SK-N-MC (cell line): Measurements from ENCODE around the gene HDAC7.

ENCODE experiments used
- DNase-seq: peaks from one replicate; pipeline ENCODE4 v3.0.0-alpha.2; 2011; ENCODE audit warnings: low read depth, low spot score
- H3K27ac ChIP-seq: fragments of 200-600 bp; sonication (generic); 2 replicates; pipeline ENCODE4 v1.5.1; 2016; ENCODE audit warnings: mixed run types
- H3K36me3 ChIP-seq: fragments of 200-600 bp; sonication (generic); 2 replicates; pipeline ENCODE4 v1.6.1; 2017; ENCODE audit warnings: antibody characterized with exemption, low read length, mixed read lengths; ENCODE audit not compliant: insufficient read depth
- H3K4me3 ChIP-seq: fragments of 200-600 bp; sonication (generic); 2 replicates; pipeline ENCODE4 v1.5.1; 2016
- H3K9ac ChIP-seq: fragments of 200-600 bp; sonication (generic); 2 replicates; pipeline ENCODE4 v1.8.0; 2017; ENCODE audit warnings: mixed run types, mixed read lengths; ENCODE audit not compliant: insufficient read length
- H3K9me3 ChIP-seq: fragments of 200-600 bp; sonication (generic); 2 replicates; pipeline ENCODE4 v1.6.1; 2017; ENCODE audit warnings: low read depth, mild to moderate bottlenecking, antibody characterized with exemption, low read length, moderate library complexity, mixed read lengths
- EZH2 ChIP-seq: fragments of 200-600 bp; sonication (generic); IDR thresholded peaks from one replicate; pipeline ENCODE4 v1.6.1; 2017; ENCODE audit warnings: antibody characterized with exemption
- FOXP2 ChIP-seq: optimal IDR thresholded peaks from 2 replicates; pipeline ENCODE3; 2011; ENCODE audit warnings: mild to moderate bottlenecking, moderate library complexity; ENCODE audit not compliant: insufficient read depth; ENCODE audit errors: extremely low read length, control extremely low read depth
- POLR2AphosphoS5 ChIP-seq: IDR thresholded peaks from 2 replicates; pipeline ENCODE4 v1.6.1; 2012; ENCODE audit warnings: mild to moderate bottlenecking, low read depth, low read length, borderline replicate concordance

Gene HDAC7

DNA sequence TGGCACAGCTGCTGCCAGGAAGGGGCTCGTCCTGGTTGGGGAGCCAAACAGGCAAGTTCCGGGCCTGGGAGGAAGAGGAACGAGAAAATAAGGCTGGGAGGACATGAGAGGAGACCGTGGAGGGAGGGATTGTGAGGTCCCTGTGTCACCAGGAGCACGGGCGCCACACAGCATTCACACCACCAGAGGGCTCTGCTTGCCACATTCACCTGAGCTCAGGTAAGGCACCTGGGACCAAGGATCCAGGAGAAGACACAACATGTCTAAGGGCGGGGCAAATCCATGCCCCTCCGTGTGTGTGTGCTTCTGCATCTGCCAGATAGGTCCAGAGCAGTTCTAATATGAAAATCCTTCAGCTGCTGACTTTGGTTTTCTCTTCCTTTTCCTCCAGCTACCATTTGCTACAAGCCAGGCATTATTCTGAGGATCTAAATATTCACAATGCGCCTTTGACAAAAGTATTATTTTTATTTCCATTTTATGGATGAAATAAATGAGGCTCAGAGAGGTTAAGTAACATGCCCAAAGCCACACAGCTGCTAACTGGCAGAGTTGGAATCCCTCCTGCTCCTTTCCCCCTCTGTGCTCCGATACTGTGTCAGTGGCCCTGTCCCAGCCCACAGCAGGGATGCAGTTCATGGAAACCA is 75.6 kb downstream of the HDAC7 start:
- Histone ChIP-seq H3K4me3 (no peak overlapping the region), H3K27ac (no peak overlapping the region), H3K9me3 (no peaks in the 10 kb centered on the region), H3K36me3 (no peaks in the 10 kb centered on the region), H3K9ac (no peak overlapping the region)
- TF ChIP-seq POLR2AphosphoS5: no peak
- TF ChIP-seq EZH2: no peak
- TF ChIP-seq FOXP2: no peak
- DNase-seq: no peak

DNA sequence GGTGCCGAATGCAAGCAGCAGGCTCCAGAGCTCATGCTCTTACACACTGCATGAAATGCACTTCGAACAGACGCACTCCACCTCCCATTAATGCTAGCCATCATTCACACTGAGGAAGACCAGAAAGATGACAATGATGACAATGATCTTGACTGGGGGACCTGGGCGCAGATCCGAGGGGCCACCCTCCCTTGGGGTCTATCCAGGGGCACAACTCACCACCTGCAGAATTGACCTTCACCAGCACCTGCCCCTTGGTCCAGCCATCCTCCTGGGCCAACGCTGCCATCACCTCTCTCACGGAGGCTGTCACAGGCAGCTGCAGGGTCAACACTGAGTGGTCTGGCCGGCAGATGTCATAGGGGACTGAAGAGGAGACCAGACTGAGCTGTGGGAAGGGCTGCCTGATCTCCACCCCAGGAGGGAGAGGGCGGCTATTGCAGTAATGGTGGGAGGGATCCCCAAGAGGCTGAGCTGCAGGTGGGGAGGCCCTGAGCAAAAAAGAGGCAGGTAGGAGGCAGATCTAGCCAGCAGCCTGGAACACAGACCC is 76.3 kb downstream of the HDAC7 start:
- Histone ChIP-seq H3K27ac (no peak overlapping the region), H3K9ac (no peak overlapping the region), H3K36me3 (no peaks in the 10 kb centered on the region), H3K9me3 (no peaks in the 10 kb centered on the region), H3K4me3 (no peak overlapping the region)
- DNase-seq: no peak
- TF ChIP-seq POLR2AphosphoS5 (no peak), FOXP2 (no peak), EZH2 (no peak)

DNA sequence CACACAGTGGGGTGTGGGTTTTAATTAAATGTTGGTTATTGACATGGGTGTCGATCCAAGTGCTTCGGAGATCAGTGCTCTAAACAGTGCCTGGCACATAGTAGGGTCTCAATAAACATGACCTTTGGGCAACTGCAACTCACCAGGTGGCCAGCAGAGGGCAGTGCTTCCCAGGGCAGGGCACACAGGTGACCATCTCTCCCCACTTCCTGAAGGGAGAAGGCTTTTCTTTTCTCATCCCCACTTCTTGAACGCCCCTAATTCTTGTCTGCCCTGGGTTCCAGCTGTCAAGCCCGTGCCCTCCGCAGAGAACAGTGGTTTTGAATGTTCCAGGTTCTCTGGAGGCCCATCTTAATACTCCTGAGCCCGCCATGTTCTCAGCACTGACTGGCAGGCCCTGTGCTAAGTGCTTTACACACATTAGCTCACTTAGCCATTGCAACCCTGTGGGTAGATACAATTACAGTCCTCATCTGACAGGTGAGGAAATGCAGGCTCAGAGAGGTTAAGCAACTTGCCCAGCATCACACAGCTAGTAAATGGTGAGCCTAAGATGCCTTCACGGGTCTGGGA is 77.4 kb downstream of the HDAC7 start:
- Histone ChIP-seq H3K27ac (no peak overlapping the region), H3K9me3 (no peaks in the 10 kb centered on the region)
- DNase-seq: no peak

DNA sequence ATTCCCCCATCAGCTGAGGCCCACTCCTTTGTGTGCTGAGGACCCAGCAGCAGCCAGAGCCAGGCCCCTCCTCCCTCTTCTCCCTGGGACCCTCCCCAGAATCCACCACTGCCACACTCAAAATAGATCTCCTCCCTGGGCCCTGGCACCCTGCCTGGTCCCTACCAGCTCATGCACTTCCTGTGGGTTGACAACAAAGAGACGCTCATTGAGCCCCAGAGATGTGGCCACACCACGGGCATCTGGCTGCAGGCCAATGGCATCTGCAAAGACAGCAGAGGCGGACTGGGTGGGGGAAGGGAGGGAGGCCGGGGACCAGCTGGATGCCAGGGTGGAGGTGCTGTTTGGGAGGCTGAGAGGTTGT is 78.4 kb downstream of the HDAC7 start:
- Histone ChIP-seq H3K4me3 (peak overlapping the region; percentile 42), H3K36me3 (no peaks in the 10 kb centered on the region), H3K27ac (peak overlapping the region; percentile 81), H3K9ac (no peak overlapping the region), H3K9me3 (no peaks in the 10 kb centered on the region)
- DNase-seq: peak; percentile 24
- TF ChIP-seq EZH2: no peak
- TF ChIP-seq FOXP2: peak; percentile 82

More for the DNA sequence above, 77.4 kb downstream of the HDAC7 start:
- TF ChIP-seq EZH2 (no peak), POLR2AphosphoS5 (no peak), FOXP2 (no peak)
- Histone ChIP-seq H3K9ac (no peak overlapping the region), H3K36me3 (no peaks in the 10 kb centered on the region), H3K4me3 (no peak overlapping the region)

DNA sequence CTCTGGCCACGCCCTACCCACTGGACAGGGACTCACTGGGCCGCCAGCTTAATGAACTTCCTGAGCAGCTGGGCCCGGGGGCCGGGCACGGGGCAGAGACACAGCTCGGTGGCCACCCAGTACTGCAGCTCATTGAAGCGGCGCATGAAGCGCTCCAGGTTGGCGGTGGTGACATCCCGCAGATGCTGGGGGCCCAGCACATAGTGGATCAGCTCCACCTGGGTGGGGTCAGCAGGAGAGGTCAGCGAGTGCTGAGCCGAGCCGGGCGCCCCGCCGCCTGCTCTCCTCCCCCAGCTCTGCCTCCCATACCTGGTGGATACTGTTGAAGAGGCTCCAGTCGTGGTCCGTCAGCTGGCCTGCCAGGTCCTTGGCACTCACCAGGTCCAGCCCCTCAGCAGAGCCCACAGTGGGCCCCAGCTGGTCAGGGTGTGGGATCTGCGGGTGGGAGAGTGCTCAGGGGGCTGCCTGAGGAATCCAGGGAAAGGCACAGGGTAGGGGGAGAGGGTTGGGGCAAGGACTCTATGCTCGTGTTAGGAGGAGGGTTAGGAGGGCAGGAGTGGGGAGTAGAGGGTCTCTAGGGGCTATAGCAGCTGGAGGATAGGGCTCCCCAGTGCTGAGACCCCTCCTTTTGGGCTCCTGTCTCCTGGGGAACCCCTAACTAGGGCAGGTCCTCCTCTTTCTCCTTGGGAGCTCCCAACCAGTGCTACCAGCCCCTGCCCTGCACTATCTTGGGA is 78.9 kb downstream of the HDAC7 start:
- H3K9ac ChIP-seq: peak overlapping the region; percentile 59
- DNase-seq: no peak
- peak overlapping the region; percentile 81 for H3K27ac ChIP-seq
- H3K4me3 ChIP-seq: peak overlapping the region; percentile 42
- H3K9me3 ChIP-seq: no peaks in the 10 kb centered on the region
- no peaks in the 10 kb centered on the region for H3K36me3 ChIP-seq
- TF ChIP-seq FOXP2: no peak
- no peak for TF ChIP-seq EZH2
- no peak for TF ChIP-seq POLR2AphosphoS5

DNA sequence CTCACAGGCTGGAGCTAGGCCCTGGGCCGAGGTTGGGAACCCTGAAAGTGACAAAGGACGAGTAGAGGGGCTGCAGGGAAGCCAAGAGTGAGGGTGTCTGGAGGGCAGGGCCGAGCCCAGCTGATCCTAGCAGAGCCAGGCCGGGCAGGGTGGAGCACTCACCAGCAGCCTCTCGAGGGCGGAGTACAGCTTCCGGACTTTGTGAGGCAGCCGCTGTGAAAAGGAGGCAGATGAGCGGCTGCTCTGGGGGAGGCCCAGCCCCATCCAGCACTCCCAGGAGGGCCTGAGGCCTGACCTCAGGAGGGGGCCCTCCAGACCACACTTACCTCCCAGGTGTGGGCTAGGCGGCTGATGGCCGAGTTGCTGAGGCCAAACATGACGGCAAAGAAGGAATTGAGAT is 79.7 kb downstream of the HDAC7 start:
- H3K9ac ChIP-seq: no peak overlapping the region
- TF ChIP-seq EZH2 (no peak), POLR2AphosphoS5 (no peak), FOXP2 (no peak)
- no peaks in the 10 kb centered on the region for H3K9me3 ChIP-seq
- no peak overlapping the region for H3K4me3 ChIP-seq
- no peak overlapping the region for H3K27ac ChIP-seq
- H3K36me3 ChIP-seq: no peaks in the 10 kb centered on the region
- no peak for DNase-seq

DNA sequence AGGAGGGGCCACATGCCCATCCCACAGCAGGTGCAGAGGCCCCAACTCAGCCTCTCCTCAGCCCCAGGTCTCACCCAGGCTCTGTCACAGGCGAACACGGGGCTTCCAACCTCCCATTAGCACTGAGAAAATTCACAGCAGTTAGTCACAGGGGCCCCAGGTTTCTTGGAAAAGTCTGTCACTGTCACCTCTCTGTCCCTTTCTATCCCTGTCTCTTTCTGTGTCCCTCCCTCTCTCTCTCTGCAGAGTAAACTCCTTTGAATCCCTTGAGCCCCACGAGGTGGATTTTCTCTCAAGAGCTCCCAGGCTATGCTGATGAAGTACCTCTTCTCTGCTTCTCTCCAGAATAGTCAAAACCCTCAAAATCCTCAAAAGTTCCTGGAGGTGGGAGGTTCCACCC is 80.4 kb downstream of the HDAC7 start:
- Histone ChIP-seq H3K9me3 (no peaks in the 10 kb centered on the region), H3K36me3 (no peaks in the 10 kb centered on the region), H3K27ac (no peak overlapping the region), H3K9ac (no peak overlapping the region), H3K4me3 (no peak overlapping the region)
- TF ChIP-seq FOXP2 (no peak), POLR2AphosphoS5 (no peak), EZH2 (no peak)
- DNase-seq: no peak

DNA sequence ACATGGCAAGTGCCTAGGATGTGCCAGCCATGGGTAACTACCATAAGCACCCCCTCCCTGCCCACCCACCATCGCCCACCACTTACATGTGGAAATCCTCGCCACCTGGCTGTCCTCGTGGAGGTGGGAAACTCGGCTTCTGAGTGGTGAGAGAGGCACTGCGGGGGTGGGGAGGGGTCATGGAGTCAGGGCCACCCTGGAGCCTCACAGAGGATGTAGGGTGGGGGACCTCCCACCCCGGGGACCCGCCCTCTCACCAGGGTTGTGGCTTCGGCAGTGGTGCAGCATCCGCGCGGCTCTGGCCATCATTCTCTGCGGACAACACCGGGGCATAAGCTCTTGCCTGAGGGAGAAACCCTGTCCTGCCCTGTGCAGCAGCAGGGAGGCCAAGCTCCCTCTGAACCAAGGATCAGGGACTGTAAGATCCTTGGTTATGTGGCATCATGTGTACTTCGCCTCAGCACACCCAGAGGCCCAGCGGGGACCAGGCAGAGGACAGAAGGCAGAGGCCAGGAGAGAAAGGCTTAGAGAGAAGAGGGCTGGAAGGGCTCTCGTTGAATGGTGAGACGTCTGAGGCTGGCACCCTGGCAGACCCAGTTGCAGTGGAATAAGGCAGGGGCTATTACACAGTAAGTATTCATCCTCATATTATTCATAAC is 81.6 kb downstream of the HDAC7 start:
- no peak overlapping the region for H3K27ac ChIP-seq
- H3K36me3 ChIP-seq: no peaks in the 10 kb centered on the region
- DNase-seq: no peak
- no peak overlapping the region for H3K9ac ChIP-seq
- TF ChIP-seq EZH2 (no peak), POLR2AphosphoS5 (no peak)
- no peaks in the 10 kb centered on the region for H3K9me3 ChIP-seq
- H3K4me3 ChIP-seq: no peak overlapping the region
